WTC11 (cell line): ENCODE results near the gene ITGA6.

Experiments
- CTCF ChIP-seq: fragments of 200-600 bp; IDR thresholded peaks from 2 replicates; pipeline ENCODE4 v1.8.0; 2022; ENCODE audit warnings: antibody characterized with exemption
- IRF2 ChIP-seq: sonication (generic); formaldehyde crosslinking; IDR thresholded peaks from 2 replicates; pipeline ENCODE4 v1.8.0; 2022; ENCODE audit warnings: low read depth, missing genetic modification reagents, borderline replicate concordance
- JUN ChIP-seq: sonication (generic); formaldehyde crosslinking; IDR thresholded peaks from 2 replicates; pipeline ENCODE4 v1.8.0; 2023; ENCODE audit warnings: mild to moderate bottlenecking, missing genetic modification reagents
- USF1 ChIP-seq: sonication (generic); formaldehyde crosslinking; IDR thresholded peaks from 2 replicates; pipeline ENCODE4 v1.8.0; 2022; ENCODE audit warnings: mild to moderate bottlenecking, missing genetic modification reagents

GRCh38 chr2:172447811-172448493, 20.6 kb downstream of the ITGA6 start:
- TF ChIP-seq IRF2 (CRISPR knock-in tag) (no peak), CTCF (no peak), USF1 (no peak), JUN (CRISPR knock-in tag) (no peak)
